SK-N-SH treated with all-trans-retinoic acid at 6 μM for 48 hours (cell line): ENCODE data around the gene AGPAT1.

Experiments
- ESRRG ChIP-seq: fragments of 250-450 bp; sonication (Bioruptor Pico); IDR thresholded peaks from 2 replicates; pipeline ENCODE4 v1.6.1; 2021; ENCODE audit warnings: mild to moderate bottlenecking
- OSR1 ChIP-seq: fragments of 250-450 bp; sonication (Bioruptor Pico); IDR thresholded peaks from 2 replicates; pipeline ENCODE4 v1.8.0; 2022; ENCODE audit warnings: moderate library complexity, mild to moderate bottlenecking, inconsistent platforms
- PATZ1 ChIP-seq: fragments of 250-450 bp; sonication (Bioruptor Pico); IDR thresholded peaks from 2 replicates; pipeline ENCODE4 v1.8.0; 2020; ENCODE audit warnings: mild to moderate bottlenecking, moderate library complexity, borderline replicate concordance
- POU6F1 ChIP-seq: fragments of 250-450 bp; sonication (Bioruptor Pico); IDR thresholded peaks from 2 replicates; pipeline ENCODE4 v1.8.0; 2021; ENCODE audit warnings: low read depth, mild to moderate bottlenecking, moderate library complexity, borderline replicate concordance
- PPARA ChIP-seq: fragments of 250-450 bp; sonication (Bioruptor Pico); IDR thresholded peaks from 2 replicates; pipeline ENCODE4 v1.5.0; 2020; ENCODE audit warnings: mild to moderate bottlenecking, borderline replicate concordance
- SNAI2 ChIP-seq: fragments of 250-450 bp; sonication (Bioruptor Pico); IDR thresholded peaks from 2 replicates; pipeline ENCODE4 v1.5.0; 2020; ENCODE audit warnings: mild to moderate bottlenecking, moderate library complexity
- TCF4 ChIP-seq: fragments of 250-450 bp; sonication (Bioruptor Pico); IDR thresholded peaks from 2 replicates; pipeline ENCODE4 v1.8.0; 2021; ENCODE audit warnings: mild to moderate bottlenecking, moderate library complexity, borderline replicate concordance
- TOX ChIP-seq: fragments of 250-450 bp; sonication (Bioruptor Pico); IDR thresholded peaks from 2 replicates; pipeline ENCODE4 v1.8.0; 2021; ENCODE audit warnings: mild to moderate bottlenecking, moderate library complexity, borderline replicate concordance
- TSHZ2 ChIP-seq: fragments of 250-450 bp; sonication (Bioruptor Pico); IDR thresholded peaks from 2 replicates; pipeline ENCODE4 v1.5.0; 2020; ENCODE audit warnings: mild to moderate bottlenecking, moderate library complexity

- TF ChIP-seq PPARA (CRISPR knock-in tag) (no peak), POU6F1 (CRISPR knock-in tag) (no peak), OSR1 (CRISPR knock-in tag) (no peak), TOX (CRISPR knock-in tag) (no peak), PATZ1 (CRISPR knock-in tag) (no peak), TSHZ2 (CRISPR knock-in tag) (no peak), TCF4 (CRISPR knock-in tag) (no peak), SNAI2 (CRISPR knock-in tag) (no peak), ESRRG (CRISPR knock-in tag) (no peak)
Measured at GRCh38 chr6:32179766-32180405, 4.0 kb upstream of the AGPAT1 start.
